Globus pallidus (tissue), 1 donor: ENCODE results near the gene NEGR1.

Experiments
- DNase-seq: peaks from one replicate; pipeline ENCODE4 v3.0.0-alpha.2; 2015; ENCODE audit warnings: low spot score

NEGR1 gene

DNA sequence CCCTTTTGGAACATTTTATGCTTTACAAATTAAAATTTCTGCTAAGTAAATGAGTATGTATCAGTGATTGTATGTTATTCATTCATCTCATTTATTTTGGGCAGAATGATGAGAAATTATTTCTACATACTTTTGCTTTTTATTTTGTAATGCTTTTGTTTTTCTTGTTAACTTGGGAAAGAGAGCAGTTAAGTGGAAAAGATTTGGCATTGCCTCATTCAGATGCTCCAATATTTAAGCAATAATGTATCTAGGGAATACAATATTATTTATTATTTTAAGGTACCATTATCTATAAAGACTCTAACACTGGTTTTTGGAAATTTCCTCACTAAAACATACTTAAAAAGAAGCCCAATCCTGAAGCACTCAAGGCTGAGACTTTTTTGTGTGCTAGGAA lies 431.8 kb downstream of the NEGR1 start:
- no peak for DNase-seq

DNA sequence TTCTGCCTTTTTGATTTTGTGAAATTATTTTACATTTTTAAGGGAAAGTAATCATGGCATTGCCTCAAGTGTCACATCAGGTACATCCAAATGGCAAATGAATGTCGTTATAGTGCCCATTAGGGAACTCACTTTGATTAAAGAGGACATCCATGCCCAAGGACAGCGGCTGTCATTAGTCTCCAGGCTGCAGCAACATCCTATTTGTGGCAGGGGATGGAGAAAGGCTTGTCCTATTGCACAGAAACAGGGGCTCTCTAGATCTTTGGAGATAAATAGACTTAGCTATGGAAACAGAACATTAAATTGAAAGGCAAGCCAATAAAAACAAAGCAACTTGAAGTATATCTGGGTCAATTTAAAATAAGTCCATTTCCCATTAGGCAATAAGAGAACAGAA lies 439.3 kb downstream of the NEGR1 start:
- no peak for DNase-seq

DNA sequence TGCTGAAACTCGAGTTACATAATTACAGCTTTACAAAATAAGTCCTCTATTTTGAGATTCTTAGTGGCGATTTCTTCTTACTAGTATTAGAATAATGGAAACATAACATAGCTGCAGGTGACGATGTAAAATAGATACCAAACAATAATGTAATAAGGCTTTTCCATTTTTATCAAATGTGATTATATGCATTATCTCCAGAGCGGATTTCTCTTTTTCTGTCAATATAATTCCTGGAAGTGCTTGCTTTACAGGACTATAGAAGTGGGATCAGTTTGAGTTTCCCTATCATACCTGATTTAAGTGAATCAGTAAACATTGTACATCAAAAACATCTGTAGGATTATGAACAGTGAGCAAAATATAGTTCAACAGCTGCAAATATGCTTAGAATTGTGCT lies 442.5 kb downstream of the NEGR1 start:
- DNase-seq = no peak

- no peak for DNase-seq
Measured at GRCh38 chr1:71836904-71837303, 445.4 kb downstream of the NEGR1 start.

- no peak for DNase-seq
Measured at GRCh38 chr1:71835442-71835813, 446.9 kb downstream of the NEGR1 start.

DNA sequence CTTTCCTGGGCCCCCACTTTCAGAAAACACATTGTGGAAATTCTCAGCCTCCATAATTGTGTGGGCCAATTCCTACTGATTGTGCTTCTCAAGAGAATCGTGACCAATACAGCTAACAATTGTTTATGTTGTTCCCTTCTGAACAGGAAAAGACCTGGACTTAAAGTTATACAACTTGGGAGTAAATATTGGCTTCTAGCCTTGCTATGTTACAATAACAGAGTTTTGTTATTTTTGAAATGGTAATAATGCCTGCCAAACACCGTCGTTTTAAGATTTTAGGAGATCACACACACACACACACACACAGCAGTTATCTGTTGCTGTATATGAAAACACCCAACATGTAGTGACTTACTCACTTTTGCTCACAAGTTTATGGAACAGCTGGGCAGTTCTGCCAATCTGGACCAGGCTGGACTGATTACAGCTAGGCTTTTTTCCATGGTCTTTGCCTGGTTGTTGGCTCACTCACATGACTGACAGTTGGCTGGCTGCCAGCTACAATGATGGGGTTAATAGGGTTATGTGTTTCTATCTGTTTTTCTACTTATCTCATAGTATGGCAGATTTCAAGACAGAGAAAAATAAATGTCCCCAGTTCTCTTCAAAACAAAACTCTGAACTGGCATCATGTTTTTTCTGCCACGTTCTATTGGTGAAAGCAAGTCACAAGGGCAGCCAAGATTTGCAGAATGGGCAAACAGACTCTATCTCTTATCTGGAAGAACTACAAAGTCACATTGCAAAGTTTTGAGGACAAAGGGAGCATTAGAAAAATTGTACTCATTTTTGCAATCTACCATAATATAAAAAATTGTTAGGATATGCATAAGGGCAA lies 447.5 kb downstream of the NEGR1 start:
- DNase-seq = peak; percentile 26

- no peak for DNase-seq
Measured at GRCh38 chr1:71831646-71832045, 450.7 kb downstream of the NEGR1 start.

- no peak for DNase-seq
Measured at GRCh38 chr1:71829346-71829745, 453.0 kb downstream of the NEGR1 start.

DNA sequence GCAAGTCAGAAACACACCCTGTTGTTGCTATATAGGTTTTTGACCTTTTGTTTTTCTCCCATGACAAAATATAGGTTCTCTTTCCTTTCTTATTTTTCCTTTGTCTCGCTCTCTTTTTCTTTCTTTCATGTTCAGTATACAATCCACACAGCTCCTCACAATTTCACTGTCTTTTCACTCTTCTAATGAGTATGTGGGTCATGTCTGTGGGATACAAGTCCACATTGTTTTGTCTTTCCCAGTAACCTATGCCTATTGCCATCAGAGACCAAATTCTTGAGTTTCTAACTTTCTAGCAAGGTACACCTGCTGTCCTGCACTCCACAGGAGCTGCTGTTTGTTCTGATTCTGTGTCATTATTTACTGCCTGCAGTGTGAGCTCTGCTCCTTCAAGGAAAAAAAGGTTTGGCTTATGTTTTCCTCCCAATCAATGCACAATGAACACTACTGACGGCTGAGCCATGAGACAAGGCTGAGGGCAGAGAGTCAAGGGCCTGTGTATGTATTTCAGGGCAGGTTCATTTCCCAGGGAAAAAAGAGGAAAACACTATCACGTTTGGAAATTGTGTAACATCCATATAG lies 453.8 kb downstream of the NEGR1 start:
- DNase-seq = peak; percentile 82

DNA sequence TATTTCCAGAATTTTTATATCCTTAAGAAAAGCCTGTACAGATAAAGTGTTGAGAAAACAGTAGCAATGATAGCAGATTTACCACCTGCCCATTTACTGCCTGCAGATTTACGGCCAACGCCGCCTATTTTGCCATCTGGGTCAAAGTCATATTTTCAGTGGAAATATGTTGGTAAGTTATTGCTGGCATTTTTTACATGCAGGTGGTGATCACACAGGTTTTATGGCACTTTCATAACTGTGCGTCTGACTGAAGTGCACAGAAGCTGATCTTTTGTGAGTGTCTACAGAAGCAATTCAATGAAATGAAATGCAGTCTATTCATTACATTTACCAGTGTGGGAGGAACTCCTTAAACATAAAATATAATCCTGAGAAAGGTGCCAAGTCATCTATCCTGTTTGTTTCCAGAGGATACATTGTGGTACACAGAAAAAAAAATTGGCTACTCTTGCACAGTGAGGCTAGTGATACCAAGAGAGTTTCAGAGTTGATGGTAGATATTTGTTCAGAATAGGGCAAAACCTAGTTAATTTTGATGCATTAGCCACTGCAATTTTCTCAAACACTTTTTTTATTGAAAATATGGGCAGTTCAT lies 458.5 kb downstream of the NEGR1 start:
- no peak for DNase-seq

DNA sequence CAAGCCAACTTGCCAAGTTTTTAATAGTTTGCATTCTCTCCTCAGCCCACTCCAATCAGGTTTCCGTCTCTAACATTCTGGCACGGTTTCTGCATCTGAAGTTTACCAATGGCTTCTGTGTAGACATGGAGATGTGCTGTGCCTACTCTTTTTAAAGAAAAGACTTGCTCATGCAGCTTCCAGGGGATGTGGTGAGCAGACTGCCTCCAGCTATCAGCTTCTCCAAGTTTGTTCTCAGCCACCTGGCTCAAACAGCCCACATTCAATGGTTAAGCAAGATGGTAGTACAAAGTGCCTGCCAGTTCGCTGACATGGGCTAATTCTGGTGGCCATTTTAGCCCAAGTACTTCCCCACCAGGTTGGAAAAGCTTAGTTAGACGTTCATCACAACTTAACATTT lies 465.3 kb downstream of the NEGR1 start:
- no peak for DNase-seq

GRCh38 chr1:71809085-71809484 lies 473.3 kb downstream of the NEGR1 start:
- no peak for DNase-seq

GRCh38 chr1:71804140-71804539 lies 478.2 kb downstream of the NEGR1 start:
- no peak for DNase-seq

- no peak for DNase-seq
Measured at GRCh38 chr1:71796006-71796405, 486.3 kb downstream of the NEGR1 start.

DNA sequence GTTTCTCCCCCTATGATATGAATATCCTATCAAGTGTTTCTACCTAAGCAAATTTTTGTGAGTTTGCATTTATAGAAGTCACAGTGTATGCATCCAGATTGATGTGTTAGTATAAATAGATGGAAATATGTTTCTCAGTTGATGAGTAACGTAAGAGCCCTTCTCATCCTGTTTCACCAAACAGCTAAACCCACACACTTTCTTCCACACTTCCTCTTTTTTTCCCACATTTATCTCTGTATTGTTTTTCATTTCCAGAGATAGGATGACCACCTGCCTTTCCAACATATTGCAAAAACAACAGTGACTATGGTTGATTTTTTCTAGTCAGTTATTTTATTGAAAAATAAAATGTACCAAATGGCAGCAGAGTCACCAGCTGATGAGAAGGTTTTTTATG lies 490.1 kb downstream of the NEGR1 start:
- no peak for DNase-seq

DNA sequence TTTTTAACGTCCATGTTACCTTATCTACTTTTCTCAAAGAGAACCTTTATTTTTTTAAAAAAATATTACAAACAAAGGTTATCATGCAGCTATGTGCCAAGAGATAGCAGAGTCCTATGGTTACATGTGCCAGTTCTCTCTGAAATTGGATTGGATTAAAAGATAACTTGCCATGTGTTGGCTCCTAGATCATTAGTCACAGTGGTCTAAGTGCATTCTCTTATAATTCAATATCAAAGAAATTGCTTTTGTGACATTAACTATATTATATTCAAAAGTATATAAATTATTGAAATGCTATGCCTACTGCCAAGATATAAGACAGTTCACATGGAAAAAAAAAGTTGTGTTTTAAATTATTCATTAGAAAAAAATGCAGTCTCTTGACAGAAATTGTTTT lies 494.2 kb downstream of the NEGR1 start:
- DNase-seq = no peak

DNA sequence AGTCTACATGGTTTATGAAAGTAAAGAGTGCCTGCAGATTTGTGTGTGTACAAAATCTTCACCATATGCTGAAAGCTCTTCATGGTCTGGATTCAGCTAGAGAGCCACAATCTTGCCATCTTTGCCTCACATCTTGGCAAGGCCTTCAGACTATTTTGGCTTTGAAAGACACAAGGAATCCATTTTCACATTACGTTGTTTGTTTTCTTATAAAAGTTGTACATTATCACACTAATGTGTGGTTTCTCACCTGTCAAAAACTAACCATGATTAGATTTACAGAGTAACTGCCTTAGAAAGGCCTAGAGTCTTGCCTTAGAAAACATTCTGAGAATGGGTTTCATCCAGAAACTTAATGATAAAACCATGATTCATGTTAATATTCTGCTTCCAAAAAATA lies 494.6 kb downstream of the NEGR1 start:
- no peak for DNase-seq

- DNase-seq = no peak
Measured at GRCh38 chr1:71786218-71786617, 496.1 kb downstream of the NEGR1 start.

- DNase-seq = no peak
Measured at GRCh38 chr1:71785450-71785849, 496.9 kb downstream of the NEGR1 start.

GRCh38 chr1:71785000-71785399 lies 497.3 kb downstream of the NEGR1 start:
- no peak for DNase-seq

GRCh38 chr1:71784241-71784640 lies 498.1 kb downstream of the NEGR1 start:
- DNase-seq = no peak

GRCh38 chr1:71783071-71783470 lies 499.3 kb downstream of the NEGR1 start:
- DNase-seq = no peak

GRCh38 chr1:71781450-71781849 lies 500.9 kb downstream of the NEGR1 start:
- DNase-seq = no peak

DNA sequence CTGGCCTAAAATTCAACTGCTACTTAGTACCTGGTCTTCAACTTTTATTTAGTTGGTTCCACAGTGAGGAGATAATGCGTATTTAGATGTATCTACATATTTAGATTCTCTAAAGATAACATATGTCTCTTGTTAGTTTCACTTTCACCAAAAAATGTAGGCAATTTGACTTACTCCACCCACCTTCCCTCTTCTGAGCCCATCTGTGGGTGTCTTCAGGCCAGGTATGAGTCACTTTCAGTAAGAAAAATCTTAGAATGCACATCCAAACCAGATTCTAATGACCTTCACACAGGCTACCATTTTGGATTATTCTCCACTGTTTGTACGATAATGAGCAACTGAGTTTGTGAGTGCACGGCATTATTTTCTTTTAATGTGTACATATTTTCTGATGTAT lies 501.7 kb downstream of the NEGR1 start:
- DNase-seq = no peak
